IMR-90 (cell line): Measurements from ENCODE around the gene ESYT1. TPM values are rescaled to one million over a fixed set of nuclear protein-coding genes. Genes with fewer than 3 reads are reported as not detected.

Experiments used
- ATAC-seq: fragments of 200-7000 bp; cut with Tn5 transposase; 2 replicates; pipeline ENCODE4 v1.9.1; 2020; ENCODE audit warnings: low read depth, mild to moderate bottlenecking, moderate library complexity
- BruUV-seq: library from RNA; stranded (reverse); fragments of 400-500 nt; replicated peaks from 2 replicates; lab custom pipeline; 2021; lab: Mats Ljungman, UMichigan
- CTCF ChIA-PET: fragments of 300-600 bp; formaldehyde crosslinking; extraction: SDS; loops from one replicate; lab custom pipeline; 2021; ENCODE audit warnings: antibody characterized with exemption; lab: Yijun Ruan, JAX
- POLR2A ChIA-PET: fragments of 300-600 bp; sonication (Branson Sonifier 250); formaldehyde crosslinking; loops from one replicate; lab custom pipeline; 2022; ENCODE audit warnings: antibody characterized with exemption; ENCODE audit not compliant: unreplicated experiment; lab: Charles Lee
- DNase-seq: peaks from one replicate; pipeline ENCODE4 v3.0.0; 2013
- H2AFZ ChIP-seq: replicated peaks from 2 replicates; pipeline ENCODE3; 2013; ENCODE audit warnings: low read length, mild to moderate bottlenecking; ENCODE audit not compliant: poor library complexity
- H2AK5ac ChIP-seq: 2 replicates; pipeline ENCODE4 v1.6.1; 2013; ENCODE audit warnings: low read depth, low read length, inconsistent platforms
- H2AK9ac ChIP-seq: replicated peaks from 2 replicates; pipeline ENCODE3; 2013; ENCODE audit warnings: mild to moderate bottlenecking, low read depth, low read length, moderate library complexity; ENCODE audit not compliant: poor library complexity
- H2BK120ac ChIP-seq: 2 replicates; pipeline ENCODE4 v1.6.1; 2013; ENCODE audit warnings: low read depth, low read length, inconsistent platforms
- H2BK15ac ChIP-seq: 3 replicates; pipeline ENCODE4 v1.6.1; 2013; ENCODE audit warnings: low read depth, low read length, inconsistent platforms
- H2BK20ac ChIP-seq: 2 replicates; pipeline ENCODE4 v1.6.1; 2013; ENCODE audit warnings: low read depth, mild to moderate bottlenecking, inconsistent platforms, low read length, moderate library complexity
- H2BK5ac ChIP-seq: 2 replicates; pipeline ENCODE4 v1.6.1; 2013; ENCODE audit warnings: mild to moderate bottlenecking, low read depth, low read length, inconsistent platforms; ENCODE audit not compliant: poor library complexity, severe bottlenecking
- H3K14ac ChIP-seq: replicated peaks from 2 replicates; pipeline ENCODE4 v1.6.1; 2013; ENCODE audit warnings: low read depth, low read length, inconsistent platforms
- H3K18ac ChIP-seq: 2 replicates; pipeline ENCODE4 v1.6.1; 2013; ENCODE audit warnings: low read depth, low read length, control low read depth
- H3K23ac ChIP-seq: 2 replicates; pipeline ENCODE4 v1.6.1; 2013; ENCODE audit warnings: low read depth, low read length, inconsistent platforms
- H3K27ac ChIP-seq: 2 replicates; pipeline ENCODE4 v1.5.1; 2013; ENCODE audit warnings: mild to moderate bottlenecking, control low read depth, low read length; ENCODE audit not compliant: insufficient read depth
- H3K27me3 ChIP-seq: 2 replicates; pipeline ENCODE4 v1.6.1; 2013; ENCODE audit warnings: low read length; ENCODE audit not compliant: control insufficient read depth, insufficient read depth
- H3K36me3 ChIP-seq: 2 replicates; pipeline ENCODE4 v1.6.1; 2013; ENCODE audit warnings: low read length, mixed read lengths; ENCODE audit not compliant: control insufficient read depth, insufficient read depth
- H3K4ac ChIP-seq: 2 replicates; pipeline ENCODE4 v1.6.1; 2013; ENCODE audit warnings: low read depth, low read length, inconsistent platforms
- H3K4me1 ChIP-seq: 2 replicates; pipeline ENCODE4 v1.6.1; 2013; ENCODE audit warnings: low read length, mixed read lengths; ENCODE audit not compliant: control insufficient read depth, insufficient read depth
- H3K4me2 ChIP-seq: 2 replicates; pipeline ENCODE4 v1.6.1; 2013; ENCODE audit warnings: low read depth, mild to moderate bottlenecking, control low read depth, low read length, moderate library complexity
- H3K4me3 ChIP-seq: 2 replicates; pipeline ENCODE4 v1.5.1; 2013; ENCODE audit warnings: low read depth, mild to moderate bottlenecking, control low read depth, low read length, moderate library complexity; ENCODE audit not compliant: insufficient read depth
- H3K56ac ChIP-seq: 2 replicates; pipeline ENCODE4 v1.6.1; 2013; ENCODE audit warnings: low read length, inconsistent platforms; ENCODE audit not compliant: insufficient read depth; ENCODE audit errors: extremely low read depth
- H3K79me1 ChIP-seq, 2 experiments: 2 replicates each; pipeline ENCODE4 v1.6.1; 2013; ENCODE audit warnings: low read length in 2 of 2, inconsistent platforms in 1 of 2, low read depth in 1 of 2
- H3K9ac ChIP-seq: 2 replicates; pipeline ENCODE4 v1.6.1; 2013; ENCODE audit warnings: low read depth, low read length, control low read depth
- H3K9me1 ChIP-seq: 2 replicates; pipeline ENCODE4 v1.6.1; 2013; ENCODE audit warnings: low read length, inconsistent platforms; ENCODE audit not compliant: insufficient read depth
- H3K9me3 ChIP-seq: 2 replicates; pipeline ENCODE4 v1.6.1; 2013; ENCODE audit warnings: low read length; ENCODE audit not compliant: control insufficient read depth, insufficient read depth
- H4K20me1 ChIP-seq: 2 replicates; pipeline ENCODE4 v1.6.1; 2013; ENCODE audit warnings: low read length, inconsistent platforms; ENCODE audit not compliant: insufficient read depth
- H4K5ac ChIP-seq: 2 replicates; pipeline ENCODE4 v1.6.1; 2013; ENCODE audit warnings: mild to moderate bottlenecking, low read depth, low read length, control low read depth
- H4K8ac ChIP-seq, 2 experiments: 2 replicates each; pipeline ENCODE4 v1.6.1; 2013; ENCODE audit warnings: low read depth in 2 of 2, low read length in 2 of 2, control low read depth in 1 of 2, inconsistent platforms in 1 of 2
- H4K91ac ChIP-seq: 2 replicates; pipeline ENCODE4 v1.6.1; 2013; ENCODE audit warnings: low read depth, low read length, inconsistent platforms; ENCODE audit not compliant: insufficient read depth
- CHD1 ChIP-seq: IDR thresholded peaks from 2 replicates; pipeline ENCODE4 v1.6.1; 2012; ENCODE audit warnings: low read depth, low read length, improper control_type of control experiment
- CTCF ChIP-seq: conservative IDR thresholded peaks from 2 replicates; pipeline ENCODE4 v1.5.1; 2012; ENCODE audit warnings: mild to moderate bottlenecking, low read depth, low read length, improper control_type of control experiment
- MAFK ChIP-seq: IDR thresholded peaks from 2 replicates; pipeline ENCODE4 v1.6.1; 2012; ENCODE audit warnings: low read depth, low read length, improper control_type of control experiment
- NFE2L2 ChIP-seq: fragments of 150-350 bp; IDR thresholded peaks from 2 replicates; pipeline ENCODE4 v1.6.1; 2016; ENCODE audit warnings: low read depth, mild to moderate bottlenecking, low read length
- WGBS, 2 experiments: methylation state at CpG; one replicate each; pipeline versions ENCODE4 v1.1.5 to v1.1.7; 2013; ENCODE audit warnings: missing lambda C conversion rate in 2 of 2; ENCODE audit not compliant: insufficient read length in 1 of 2; ENCODE audit errors: extremely low coverage in 2 of 2; 5-methylcytosine and 5-hydroxymethylcytosine counted together
- dilution Hi-C: fragments of 300-500 bp; cut with HindIII; formaldehyde crosslinking; loops from one replicate; pipeline ENCODE4 v1.14.3; 2018; ENCODE audit warnings: low sequenced_read_pairs; ENCODE audit not compliant: unreplicated experiment
- in situ Hi-C: fragments of 300-500 bp; cut with MboI; formaldehyde crosslinking; loops from 3 replicates; pipeline ENCODE4 v1.14.3; 2019; ENCODE audit warnings: low sequenced_read_pairs, inconsistent platforms, mixed read lengths
- intact Hi-C: fragments of 100-400 bp; cut with micrococcal nuclease; formaldehyde crosslinking; loops from 2 replicates; pipeline ENCODE4 v1.10.0; 2022
- polyA plus RNA-seq, 3 experiments: library from polyadenylated mRNA; depleted of rRNA; stranded (reverse); fragments of >200 nt; gene quantifications; 2 replicates each; pipeline ENCODE4 v1.2.3, GENCODE V29; 2012; ENCODE audit warnings: low replicate concordance in 1 of 3
- total RNA-seq: library from RNA; depleted of rRNA; stranded (reverse); fragments of >200 nt; gene quantifications from 2 replicates; pipeline ENCODE4 v1.2.3, GENCODE V29; 2012

The ESYT1 gene
- total and polyA plus RNA-seq, 2 of the 4 experiments (the other 2 are of a cell fraction) = 150 to 153 TPM

GRCh38 chr12:56078427-56078826 lies 49.6 kb upstream of the ESYT1 start:
- H3K36me3 ChIP-seq = no peaks in the 10 kb centered on the region
- H2BK120ac ChIP-seq = no peak overlapping the region
- H3K18ac ChIP-seq = no peak overlapping the region
- no CpG with 5 or more reads among the region's 1 CpG for WGBS, 2 experiments
- ChIA-PET POLR2A (interaction anchor here (0.6 kb wide), 1 partner anchor 82 kb away, joined by 8 read pairs; no protein-coding TSS in a partner anchor), CTCF (interaction anchor here (1.3 kb wide), 1 partner anchor 38 kb away, joined by 4 read pairs; the partner anchor contains the start of gene RPL41)
- no peak for ATAC-seq
- peaks cover 31% of the 10 kb centered on the region for H3K27me3 ChIP-seq
- no peak overlapping the region for H3K4ac ChIP-seq
- H2BK5ac ChIP-seq = no peak overlapping the region
- H3K27ac ChIP-seq = no peak overlapping the region
- H3K56ac ChIP-seq = no peak overlapping the region
- no peak overlapping the region for H3K9ac ChIP-seq
- peak overlapping the region in 1 of 2 experiments; percentile 49; a peak in 1 of 4 replicates for H4K8ac ChIP-seq
- H3K23ac ChIP-seq = no peak overlapping the region
- 0 out of 2 replicates have a peak, but pooled peaks cover 3% of the 10 kb centered on the region for H3K9me1 ChIP-seq
- in situ Hi-C loops (no loop called here), intact Hi-C loops (loop anchor here (2.0 kb wide), 1 partner anchor 32 kb away; no protein-coding TSS in a partner anchor), dilution Hi-C loops (no loop called here)
- H3K4me3 ChIP-seq = no peak overlapping the region
- H2BK15ac ChIP-seq = no peak overlapping the region
- no peak overlapping the region for H2BK20ac ChIP-seq
- no peaks in the 10 kb centered on the region for H3K9me3 ChIP-seq
- no peaks in the 10 kb centered on the region; the same call in 1 of the 2 replicates for H4K20me1 ChIP-seq
- peaks cover 4% of the 10 kb centered on the region; the same call in 1 of the 2 replicates for H3K4me1 ChIP-seq
- no peak overlapping the region for H2AK9ac ChIP-seq
- H3K14ac ChIP-seq = no peak overlapping the region
- no TSS peak for BruUV-seq
- no peak overlapping the region for H2AK5ac ChIP-seq
- H4K5ac ChIP-seq = no peak overlapping the region
- no peak for DNase-seq
- H4K91ac ChIP-seq = no peak overlapping the region
- H2AFZ ChIP-seq = peak overlapping the region; percentile 100
- no peaks in the 10 kb centered on the region for H3K79me1 ChIP-seq
- no peak overlapping the region for H3K4me2 ChIP-seq
- TF ChIP-seq CHD1 (no peak), NFE2L2 (no peak), MAFK (no peak), CTCF (no peak)
